H1 (cell line): ENCODE measurements around the gene ELOVL1. TPM values are rescaled to one million over a fixed set of nuclear protein-coding genes. Genes with fewer than 3 reads are reported as not detected.

Experiments
- CTCF ChIA-PET: fragments of 300-600 bp; sonication (Branson Sonifier 250); formaldehyde crosslinking; loops from one replicate; lab custom pipeline; 2021; ENCODE audit not compliant: partially characterized antibody; lab: Charles Lee
- POLR2A ChIA-PET: fragments of 300-600 bp; sonication (Branson Sonifier 250); formaldehyde crosslinking; loops from one replicate; lab custom pipeline; 2021; ENCODE audit warnings: inconsistent platforms; ENCODE audit not compliant: partially characterized antibody; lab: Charles Lee
- DNase-seq, 2 experiments: peaks; one replicate each; pipeline versions ENCODE4 v3.0.0 to v3.0.0-alpha.2; 2010 to 2022; ENCODE audit warnings: low spot score in 2 of 2, low read depth in 1 of 2, mixed read lengths in 1 of 2
- FAIRE-seq: peaks from 2 replicates; lab custom pipeline; 2011; peaks lifted over from hg19 to GRCh38; lab: Jason Lieb, UNC
- H2AFZ ChIP-seq: 2 replicates; pipeline ENCODE4 v1.8.1; 2012; ENCODE audit warnings: low read length, inconsistent platforms
- H2AK5ac ChIP-seq: 2 replicates; pipeline ENCODE4 v1.6.1; 2013; ENCODE audit warnings: low read depth, low read length
- H2BK120ac ChIP-seq: replicated peaks from 2 replicates; pipeline ENCODE3; 2013; ENCODE audit warnings: low read depth, low read length, inconsistent platforms
- H2BK12ac ChIP-seq: 2 replicates; pipeline ENCODE4 v1.6.1; 2013; ENCODE audit warnings: low read depth, low read length
- H2BK15ac ChIP-seq: 2 replicates; pipeline ENCODE4 v1.6.1; 2013; ENCODE audit warnings: low read length
- H2BK20ac ChIP-seq: 2 replicates; pipeline ENCODE4 v1.6.1; 2013; ENCODE audit warnings: low read length
- H2BK5ac ChIP-seq: 2 replicates; pipeline ENCODE4 v1.6.1; 2013; ENCODE audit warnings: low read depth, low read length
- H3K14ac ChIP-seq: 2 replicates; pipeline ENCODE4 v1.6.1; 2013; ENCODE audit warnings: inconsistent platforms; ENCODE audit not compliant: insufficient read length
- H3K18ac ChIP-seq: 2 replicates; pipeline ENCODE4 v1.6.1; 2013; ENCODE audit warnings: low read length; ENCODE audit errors: extremely low read depth
- H3K23ac ChIP-seq: 2 replicates; pipeline ENCODE4 v1.6.1; 2013; ENCODE audit warnings: inconsistent platforms; ENCODE audit not compliant: insufficient read length
- H3K23me2 ChIP-seq: 2 replicates; pipeline ENCODE4 v1.6.1; 2013; ENCODE audit warnings: low read depth, low read length
- H3K27ac ChIP-seq: 2 replicates; pipeline ENCODE4 v1.6.1; 2011; ENCODE audit warnings: low read depth, low read length, inconsistent platforms
- H3K27me3 ChIP-seq, 4 experiments: replicated peaks in 1 of 4; 1 replicate in 1 of 4; 2 replicates in 3 of 4; pipeline versions ENCODE4 v1.6.1 to v1.8.1; 2011 to 2013; ENCODE audit warnings: low read length in 3 of 4, mild to moderate bottlenecking in 3 of 4, inconsistent platforms in 2 of 4, mixed read lengths in 2 of 4, moderate library complexity in 1 of 4; ENCODE audit not compliant: control insufficient read depth in 3 of 4, insufficient read depth in 3 of 4; ENCODE audit errors: extremely low read depth in 1 of 4
- H3K36me3 ChIP-seq, 4 experiments: 2 replicates each; pipeline versions ENCODE4 v1.6.1 to v1.8.1; 2011 to 2013; ENCODE audit warnings: mild to moderate bottlenecking in 4 of 4, low read length in 3 of 4, moderate library complexity in 2 of 4, control low read depth in 1 of 4, inconsistent platforms in 1 of 4; ENCODE audit not compliant: insufficient read depth in 4 of 4, control insufficient read depth in 2 of 4
- H3K4ac ChIP-seq: replicated peaks from 2 replicates; pipeline ENCODE3; 2013; ENCODE audit warnings: low read length, low read depth, mixed read lengths, inconsistent platforms; ENCODE audit not compliant: insufficient read length
- H3K4me1 ChIP-seq, 4 experiments: replicated peaks in 1 of 4; 1 replicate in 1 of 4; 2 replicates in 3 of 4; pipeline versions ENCODE4 v1.6.1 to v1.8.1; 2011 to 2013; ENCODE audit warnings: low read length in 3 of 4, inconsistent platforms in 2 of 4, mixed read lengths in 1 of 4; ENCODE audit not compliant: insufficient read depth in 4 of 4, control insufficient read depth in 3 of 4
- H3K4me2 ChIP-seq, 2 experiments: 2 replicates each; pipeline versions ENCODE4 v1.6.1 to v1.8.1; 2011 to 2013; ENCODE audit warnings: low read depth in 2 of 2, low read length in 2 of 2, control low read depth in 1 of 2, inconsistent platforms in 1 of 2, mild to moderate bottlenecking in 1 of 2; ENCODE audit not compliant: insufficient read depth in 1 of 2
- H3K4me3 ChIP-seq, 4 experiments: fragments of 200-600, 300-600 bp in 1 of 4; sonication (generic), shearing (Covaris generic), sonication (Bioruptor Twin) in 1 of 4; 2 replicates each; pipeline versions ENCODE4 v1.5.1 to v1.8.1; 2011 to 2016; ENCODE audit warnings: low read length in 4 of 4, low read depth in 3 of 4, control low read depth in 2 of 4, inconsistent platforms in 2 of 4, mild to moderate bottlenecking in 2 of 4, mixed read lengths in 1 of 4, moderate library complexity in 1 of 4; ENCODE audit not compliant: insufficient read depth in 2 of 4; ENCODE audit errors: extremely low read depth in 1 of 4
- H3K56ac ChIP-seq: replicated peaks from 2 replicates; pipeline ENCODE3; 2013; ENCODE audit warnings: low read depth, mild to moderate bottlenecking, mixed read lengths, low read length, inconsistent platforms; ENCODE audit not compliant: insufficient read length
- H3K79me1 ChIP-seq: 2 replicates; pipeline ENCODE4 v1.6.1; 2013; ENCODE audit warnings: low read depth, low read length, control low read depth
- H3K79me2 ChIP-seq, 2 experiments: 2 replicates each; pipeline versions ENCODE4 v1.6.1 to v1.8.1; 2012 to 2013; ENCODE audit warnings: low read length in 2 of 2, mild to moderate bottlenecking in 2 of 2, inconsistent platforms in 1 of 2; ENCODE audit not compliant: insufficient read depth in 2 of 2, control insufficient read depth in 1 of 2
- H3K9ac ChIP-seq, 4 experiments: replicated peaks in 1 of 4; 1 replicate in 1 of 4; 2 replicates in 3 of 4; pipeline versions ENCODE4 v1.6.1 to v1.8.1; 2011 to 2013; ENCODE audit warnings: low read depth in 3 of 4, low read length in 3 of 4, control low read depth in 2 of 4, mild to moderate bottlenecking in 2 of 4, moderate library complexity in 2 of 4, inconsistent platforms in 1 of 4; ENCODE audit errors: extremely low read depth in 1 of 4
- H3K9me3 ChIP-seq, 2 experiments: 2 replicates each; pipeline versions ENCODE4 v1.6.1 to v1.8.1; 2012 to 2013; ENCODE audit warnings: mild to moderate bottlenecking in 2 of 2, moderate library complexity in 2 of 2, control low read depth in 1 of 2, inconsistent platforms in 1 of 2, low read depth in 1 of 2, low read length in 1 of 2, mixed read lengths in 1 of 2; ENCODE audit not compliant: insufficient read depth in 2 of 2
- H4K20me1 ChIP-seq, 2 experiments: replicated peaks in 1 of 2; 2 replicates each; pipeline versions ENCODE3 to v1.8.1; 2011 to 2013; ENCODE audit warnings: inconsistent platforms in 2 of 2, low read length in 2 of 2, mild to moderate bottlenecking in 1 of 2; ENCODE audit not compliant: insufficient read depth in 2 of 2, control insufficient read depth in 1 of 2
- H4K5ac ChIP-seq: 2 replicates; pipeline ENCODE4 v1.6.1; 2013; ENCODE audit warnings: low read length, low read depth, mixed read lengths, inconsistent platforms; ENCODE audit not compliant: insufficient read length
- H4K8ac ChIP-seq: 2 replicates; pipeline ENCODE4 v1.8.0; 2013; ENCODE audit warnings: mild to moderate bottlenecking, moderate library complexity, low read length, inconsistent platforms; ENCODE audit not compliant: insufficient read depth; ENCODE audit errors: extremely low read depth
- H4K91ac ChIP-seq: replicated peaks from 2 replicates; pipeline ENCODE3; 2013; ENCODE audit warnings: low read length, mixed read lengths, inconsistent platforms; ENCODE audit not compliant: insufficient read length
- CBX5 ChIP-seq: fragments of 300-800, 300-1000 bp; sonication (generic); IDR thresholded peaks from 2 replicates; pipeline ENCODE4 v1.7.1; 2016; ENCODE audit warnings: antibody characterized with exemption, low read length, low read depth
- CHD2 ChIP-seq: IDR thresholded peaks from 2 replicates; pipeline ENCODE4 v1.6.1; 2012; ENCODE audit warnings: low read length, improper control_type of control experiment
- CTCF ChIP-seq, 3 experiments: IDR thresholded peaks; 1 replicate in 2 of 3; 2 replicates in 1 of 3; pipeline versions ENCODE4 v1.5.1 to v1.6.1; 2011; ENCODE audit warnings: low read length in 3 of 3, mild to moderate bottlenecking in 3 of 3, inconsistent platforms in 2 of 3, low read depth in 1 of 3, moderate library complexity in 1 of 3; ENCODE audit not compliant: insufficient read depth in 1 of 3; ENCODE audit errors: control extremely low read depth in 1 of 3
- GABPA ChIP-seq: IDR thresholded peaks from 2 replicates; pipeline ENCODE4 v1.6.1; 2011; ENCODE audit warnings: mild to moderate bottlenecking, low read length, moderate library complexity, borderline replicate concordance; ENCODE audit not compliant: insufficient read depth
- KDM1A ChIP-seq: fragments of 200-600, 300-600 bp; sonication (generic); IDR thresholded peaks from 2 replicates; pipeline ENCODE4 v1.7.1; 2016; ENCODE audit warnings: mild to moderate bottlenecking, low read length, borderline replicate concordance
- MAFK ChIP-seq: IDR thresholded peaks from 2 replicates; pipeline ENCODE4 v1.6.1; 2012; ENCODE audit warnings: low read depth, mild to moderate bottlenecking, improper control_type of control experiment, low read length
- SP1 ChIP-seq: IDR thresholded peaks from 2 replicates; pipeline ENCODE4 v1.6.1; 2011; ENCODE audit warnings: low read depth, low read length
- SP2 ChIP-seq: IDR thresholded peaks from 2 replicates; pipeline ENCODE4 v1.6.1; 2012; ENCODE audit warnings: mild to moderate bottlenecking, low read length, inconsistent platforms
- TBP ChIP-seq: IDR thresholded peaks from 2 replicates; pipeline ENCODE4 v1.6.1; 2011; ENCODE audit warnings: low read depth, low read length, improper control_type of control experiment
- YY1 ChIP-seq: IDR thresholded peaks from 2 replicates; pipeline ENCODE4 v1.6.1; 2011; ENCODE audit warnings: low read depth, mild to moderate bottlenecking, low read length
- WGBS, 2 experiments: shearing (Covaris generic) in 1 of 2; methylation state at CpG; one replicate each; pipeline versions ENCODE4 v1.1.6 to v1.1.7; 2013 to 2015; ENCODE audit warnings: low lambda C conversion rate in 2 of 2, mixed read lengths in 2 of 2, inconsistent platforms in 1 of 2, low coverage in 1 of 2, missing lambda C conversion rate in 1 of 2; ENCODE audit not compliant: insufficient replicate concordance in 2 of 2, insufficient coverage in 1 of 2, insufficient read length in 1 of 2; ENCODE audit errors: extremely low coverage in 1 of 2, missing lambda C conversion rate in 1 of 2; 5-methylcytosine and 5-hydroxymethylcytosine counted together
- polyA plus RNA-seq, 7 experiments: library from polyadenylated mRNA; depleted of rRNA in 3 of 7; stranded (reverse) in 5 of 7; unstranded in 2 of 7; fragments of >200 nt in 5 of 7; fragments of 200-250 nt in 2 of 7; gene quantifications; 1 replicate in 5 of 7; 2 replicates in 1 of 7; 4 replicates in 1 of 7; pipeline versions ENCODE4 v1.2.1 to v1.2.3, GENCODE V29; 2011 to 2013; ENCODE audit warnings: missing spikeins in 2 of 7, mixed read lengths in 2 of 7
- total RNA-seq: library from RNA; stranded (reverse); fragmentation: NEBNext Ultra II Directional; extraction: Animal tissue kit (Norgen Biotek cat#: 25700); gene quantifications from 2 replicates; pipeline ENCODE4 v1.2.1, GENCODE V29; 2021

The ELOVL1 gene
- total and polyA plus RNA-seq, 2 of the 8 experiments (the other 6 are each of a cell fraction or from before 2014, with no cell fraction given) = 28.5 to 68.1 TPM

DNA sequence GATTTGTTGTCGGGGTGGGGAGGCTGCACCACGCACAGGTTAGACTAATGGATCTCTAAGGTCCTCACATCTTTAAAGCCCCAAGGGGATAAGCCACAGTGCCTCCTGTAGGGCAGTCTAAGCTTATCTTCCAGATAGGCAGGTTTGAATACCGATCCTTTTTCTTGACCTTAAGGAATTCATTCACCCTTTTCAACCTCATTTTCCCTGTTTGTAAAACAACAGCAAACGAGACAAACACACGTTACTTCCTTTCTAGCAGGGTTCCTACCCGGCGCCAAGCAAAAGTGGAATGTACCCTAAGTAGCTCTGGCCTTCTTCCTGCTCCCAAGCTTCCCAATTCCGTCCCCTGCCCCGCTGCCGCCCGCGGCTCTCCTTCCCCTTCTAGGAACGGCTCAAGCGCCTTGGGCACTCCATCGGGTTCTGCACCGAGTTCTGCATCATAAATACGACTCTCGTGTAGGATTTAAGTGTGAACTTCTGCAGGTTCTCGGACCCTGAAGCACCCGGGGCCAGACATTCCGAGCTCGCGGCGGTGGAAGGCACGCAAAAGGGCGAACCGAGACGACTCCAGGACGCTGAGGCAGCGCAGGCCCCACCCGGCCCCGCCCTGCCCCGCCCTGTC is 9.6 kb downstream of the ELOVL1 start:
- FAIRE-seq (no peak), DNase-seq (no peak)
- peaks cover 10 to 27% of the 10 kb centered on the region in 2 experiments for H3K79me2 ChIP-seq
- no peak overlapping the region for H3K23ac ChIP-seq
- no peaks in the 10 kb centered on the region for H3K27me3 ChIP-seq
- peak overlapping the region; percentile 20; the same call in 1 of the 2 replicates for H2AFZ ChIP-seq
- H3K4me2 ChIP-seq = peak overlapping the region; percentile 72 to 81
- no peak overlapping the region for H2BK120ac ChIP-seq
- H3K23me2 ChIP-seq = peaks cover 7% of the 10 kb centered on the region
- H3K4me1 ChIP-seq = peaks cover 5 to 14% (median 8%) of the 10 kb centered on the region in 4 experiments
- POLR2A ChIA-PET = interaction anchor here (0.7 to 2.5 kb wide), 39 partner anchors 8 to 381 kb away, joined by 3 to 37 read pairs (median 5); partner anchors contain the start of genes C1orf210, ELOVL1, KDM4A and MED8
- CTCF ChIA-PET = interaction anchor here (0.8 to 2.4 kb wide), 20 partner anchors 10 to 576 kb away, joined by 3 to 15 read pairs (median 4); partner anchors contain the start of genes C1orf210 and ELOVL1
- peak overlapping the region; percentile 15 for H4K91ac ChIP-seq
- WGBS, 2 experiments = 2% methylated on average over 24 of the region's 33 CpGs; no CpG with 5 or more reads in 1 of the 2 experiments
- H3K14ac ChIP-seq = no peak overlapping the region
- peak overlapping the region; percentile 74 for H3K27ac ChIP-seq
- H3K79me1 ChIP-seq = peaks cover 11% of the 10 kb centered on the region
- H4K8ac ChIP-seq = peak overlapping the region; percentile 96; the same call in 1 of the 2 replicates
- H3K4me3 ChIP-seq = peak overlapping the region; percentile 62 to 85 (median 74)
- peaks cover 21 to 37% (median 28%) of the 10 kb centered on the region in 4 experiments for H3K36me3 ChIP-seq
- peak overlapping the region; percentile 91 for H4K5ac ChIP-seq
- peak overlapping the region; percentile 84 for H3K4ac ChIP-seq
- no peak overlapping the region for H2BK20ac ChIP-seq
- no peaks in the 10 kb centered on the region for H3K9me3 ChIP-seq
- peak overlapping the region; percentile 38; the same call in 1 of the 2 replicates for H3K18ac ChIP-seq
- H2AK5ac ChIP-seq = no peak overlapping the region
- H2BK15ac ChIP-seq = 0 out of 2 replicates have a peak overlapping the region, but pooled peaks have one; percentile 32
- peak overlapping the region; percentile 82 for H2BK5ac ChIP-seq
- H3K9ac ChIP-seq = peak overlapping the region; percentile 8 to 91 (median 80)
- peaks cover 10 to 12% of the 10 kb centered on the region in 2 experiments for H4K20me1 ChIP-seq
- H2BK12ac ChIP-seq = no peak overlapping the region; the same call in 1 of the 2 replicates
- H3K56ac ChIP-seq = peak overlapping the region; percentile 65
- TF ChIP-seq TBP (no peak), YY1 (peak; percentile 86), SP2 (no peak), GABPA (no peak), CHD2 (0 out of 2 replicates have a peak, but pooled peaks have one; percentile 15), CTCF (IDR thresholded peaks at IDR 0.05; ENCODE audit: control extremely low read depth in 1 of 3, insufficient read depth in 1 of 3, low read depth in 1 of 3, low read length in 3 of 3) (peak in 2 of 3 experiments; percentile 49 to 70; a peak in 3 of 4 replicates), CBX5 (no peak), KDM1A (no peak), MAFK (no peak), SP1 (no peak)
